ENCODE data around the gene TEX2.
"Not testable (repeated sequence)": the region's sequence is repeated elsewhere in the genome, so short reads cannot be mapped to it uniquely, and the experiment has no call there.

The TEX2 gene

GRCh38 chr17:64185557-64185956 is 77.5 kb downstream of the TEX2 start:
- DNase-seq (ENCODE audit: low read depth in 2 of 2, low spot score in 1 of 2) = not testable (repeated sequence)

DNA sequence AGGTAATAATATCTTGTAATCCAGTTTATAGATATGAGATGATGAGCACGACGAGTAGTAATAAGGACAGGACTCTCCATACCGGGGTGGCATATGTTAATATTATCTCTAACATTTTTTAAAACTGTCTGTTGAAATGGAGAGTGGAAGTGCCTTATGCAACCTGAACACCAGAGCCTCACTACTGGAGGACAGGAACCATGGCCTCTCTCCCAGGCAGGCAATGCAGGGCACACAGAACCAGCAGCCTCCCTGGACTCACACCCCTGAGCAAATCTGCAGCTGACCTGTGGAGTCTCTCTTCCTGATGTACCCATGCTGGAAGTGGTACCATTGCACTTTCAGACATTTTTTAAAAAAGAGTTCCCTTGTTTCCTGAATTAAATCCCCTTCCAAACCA is 78.0 kb downstream of the TEX2 start:
- DNase-seq (ENCODE audit: low read depth in 2 of 2, low spot score in 1 of 2) = no peak

DNA sequence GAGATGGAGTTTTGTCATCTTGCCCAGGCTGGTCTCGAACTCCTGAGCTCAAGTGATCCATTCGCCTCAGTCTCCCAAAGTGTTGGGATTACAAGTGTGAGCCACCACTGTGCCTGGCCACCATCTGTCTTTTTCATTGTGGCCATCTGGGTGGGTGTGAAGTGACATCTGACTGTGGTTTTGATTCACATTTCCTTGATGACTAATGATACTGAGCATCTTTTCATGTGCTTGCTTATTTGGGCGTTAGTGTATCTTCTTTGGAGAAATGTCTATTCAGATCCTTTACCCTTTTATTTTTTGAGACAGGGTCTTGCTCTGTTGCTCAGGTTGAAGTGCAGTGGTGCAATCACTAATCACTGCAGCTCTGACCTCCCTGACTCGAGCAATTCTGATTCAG is 79.2 kb downstream of the TEX2 start:
- no peak for DNase-seq (ENCODE audit: low read depth in 2 of 2, low spot score in 1 of 2)

DNA sequence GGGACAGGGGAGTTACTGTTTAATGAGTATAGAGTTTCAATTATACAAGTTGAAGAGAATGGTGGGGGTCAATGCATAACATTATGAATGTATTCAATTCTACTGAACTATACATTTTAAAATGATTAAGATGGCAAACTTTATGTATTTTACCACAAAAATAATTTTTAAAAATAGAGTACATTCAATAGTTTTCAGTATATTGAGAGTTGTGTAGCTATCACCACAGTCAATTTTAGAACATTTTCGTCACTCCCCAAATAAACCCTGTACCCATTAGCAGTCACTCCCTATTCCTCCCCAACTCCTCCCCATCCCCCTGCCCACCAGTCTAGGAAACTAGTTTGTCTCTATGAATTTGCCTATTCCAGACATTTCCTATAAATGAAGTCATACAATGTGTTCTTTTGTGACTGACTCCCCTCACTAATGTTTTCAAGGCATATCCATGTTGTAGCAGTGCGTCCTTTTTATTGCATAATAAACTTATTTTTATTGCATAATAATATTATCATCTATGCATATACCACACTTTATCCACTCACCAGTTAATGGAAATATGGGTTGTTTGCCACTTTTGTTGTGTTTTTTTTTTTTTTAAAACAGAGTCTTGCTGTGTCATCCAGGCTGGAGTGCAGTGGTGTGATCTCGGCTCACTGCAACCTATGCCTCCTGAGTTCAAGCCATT is 80.6 kb downstream of the TEX2 start:
- no peak for DNase-seq (ENCODE audit: low read depth in 2 of 2, low spot score in 1 of 2)

- DNase-seq (ENCODE audit: low read depth in 2 of 2, low spot score in 1 of 2) = no peak
Measured at GRCh38 chr17:64180089-64181073, 82.7 kb downstream of the TEX2 start.

GRCh38 chr17:64179024-64179423 is 84.0 kb downstream of the TEX2 start:
- not testable (repeated sequence) for DNase-seq (ENCODE audit: low read depth in 2 of 2, low spot score in 1 of 2)

GRCh38 chr17:64178011-64178825 is 84.8 kb downstream of the TEX2 start:
- no peak for DNase-seq (ENCODE audit: low read depth in 2 of 2, low spot score in 1 of 2)

GRCh38 chr17:64177311-64178010 is 85.6 kb downstream of the TEX2 start:
- no peak for DNase-seq (ENCODE audit: low read depth in 2 of 2, low spot score in 1 of 2)

DNA sequence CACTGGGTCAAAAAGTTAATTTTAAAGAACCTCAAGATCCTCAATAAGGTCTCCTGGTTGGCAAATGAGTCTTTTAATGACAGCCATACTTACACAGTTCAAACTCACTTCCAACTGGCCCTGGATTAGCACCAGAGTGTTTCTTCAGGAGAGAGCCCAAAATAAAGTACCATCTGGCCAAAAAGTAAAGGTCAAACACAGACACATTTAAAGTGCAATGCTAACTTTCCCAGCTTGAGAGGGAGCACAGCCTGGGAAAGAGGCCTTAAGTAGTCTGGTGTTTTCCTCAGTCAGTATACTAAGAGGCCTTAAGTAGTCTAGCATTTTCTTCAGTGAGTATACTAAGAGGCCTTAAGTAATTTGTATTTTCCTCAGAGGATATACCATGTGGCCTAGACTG is 86.5 kb downstream of the TEX2 start:
- DNase-seq (ENCODE audit: low read depth in 2 of 2, low spot score in 1 of 2) = no peak

DNA sequence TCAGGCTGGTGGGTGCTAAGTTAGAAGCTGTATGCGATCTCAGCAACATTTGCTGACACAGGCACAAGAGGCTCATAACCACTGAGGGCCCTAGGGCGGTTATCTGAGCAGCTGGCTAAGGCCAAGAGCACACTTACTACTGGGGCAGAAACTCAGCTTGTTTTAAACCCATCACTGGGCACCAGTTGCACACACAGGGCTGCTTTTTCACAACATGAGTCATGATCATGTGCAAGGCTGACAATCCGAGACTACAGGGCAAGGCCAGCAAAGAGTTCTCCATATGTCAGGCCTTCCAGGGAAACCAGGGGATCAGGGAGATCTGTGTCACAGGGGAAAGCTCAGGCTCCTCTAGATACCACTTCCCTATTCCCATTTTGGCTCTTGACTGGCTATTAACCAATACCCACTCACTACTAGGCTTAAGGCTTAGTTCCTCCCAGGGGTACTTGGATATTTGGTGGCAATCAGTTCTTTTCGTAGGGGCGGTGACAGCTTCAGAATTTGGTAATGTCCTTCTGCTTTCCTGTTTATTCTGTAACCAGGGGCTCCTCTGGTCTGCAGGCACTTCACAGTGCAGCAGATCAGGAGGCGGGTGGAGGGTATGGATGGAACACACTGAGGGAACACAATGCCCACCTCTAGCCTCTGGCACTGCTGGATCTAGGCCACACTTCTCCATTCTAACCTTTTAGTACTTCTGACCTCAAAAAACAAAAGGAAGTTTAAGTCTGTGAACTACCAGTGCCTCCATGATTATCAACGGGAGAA is 88.2 kb downstream of the TEX2 start:
- DNase-seq (ENCODE audit: low read depth in 2 of 2, low spot score in 1 of 2) = no peak

DNA sequence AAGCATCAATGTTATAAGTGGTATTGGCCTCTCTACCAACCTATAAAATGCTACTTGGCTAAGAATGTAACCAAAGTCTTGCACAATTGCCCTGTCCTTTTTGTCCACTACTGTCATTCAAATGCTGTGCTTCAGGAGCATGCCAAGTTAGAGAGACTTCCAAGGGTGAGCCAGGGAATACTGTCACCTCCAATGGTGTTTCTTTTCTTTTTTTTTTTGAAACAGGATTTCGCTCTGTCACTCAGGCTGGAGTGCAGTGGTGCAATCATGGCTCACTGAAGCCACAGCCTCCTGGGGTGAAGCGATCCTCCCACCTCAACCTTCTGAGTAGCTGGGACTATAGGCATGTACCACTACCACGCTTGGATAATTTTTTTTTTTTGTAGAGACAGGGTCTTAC is 89.4 kb downstream of the TEX2 start:
- DNase-seq (ENCODE audit: low read depth in 2 of 2, low spot score in 1 of 2) = no peak

- no peak for DNase-seq (ENCODE audit: low read depth in 2 of 2, low spot score in 1 of 2)
Measured at GRCh38 chr17:64172510-64172909, 90.5 kb downstream of the TEX2 start.

GRCh38 chr17:64171041-64171440 is 92.0 kb downstream of the TEX2 start:
- DNase-seq (ENCODE audit: low read depth in 2 of 2, low spot score in 1 of 2) = no peak

DNA sequence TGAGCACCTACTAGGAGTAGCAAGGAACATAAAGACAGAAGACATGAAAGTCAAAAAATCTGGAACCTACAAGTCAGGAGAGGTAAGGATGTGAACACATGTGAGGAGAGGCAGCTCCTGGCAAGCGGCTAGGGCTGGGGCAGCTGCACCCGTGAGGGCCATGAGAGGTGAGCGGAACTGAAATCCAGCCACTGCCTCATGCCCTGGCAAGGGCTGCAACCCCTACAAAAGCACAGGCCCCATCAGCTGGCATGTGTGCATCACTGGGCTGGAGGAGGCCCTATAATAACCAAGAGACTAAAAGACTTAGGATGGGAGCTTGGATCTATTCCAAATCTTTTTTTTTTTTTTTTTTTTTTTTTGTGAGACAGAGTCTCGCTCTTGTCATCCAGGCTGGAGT is 92.8 kb downstream of the TEX2 start:
- DNase-seq (ENCODE audit: low read depth in 2 of 2, low spot score in 1 of 2) = no peak

DNA sequence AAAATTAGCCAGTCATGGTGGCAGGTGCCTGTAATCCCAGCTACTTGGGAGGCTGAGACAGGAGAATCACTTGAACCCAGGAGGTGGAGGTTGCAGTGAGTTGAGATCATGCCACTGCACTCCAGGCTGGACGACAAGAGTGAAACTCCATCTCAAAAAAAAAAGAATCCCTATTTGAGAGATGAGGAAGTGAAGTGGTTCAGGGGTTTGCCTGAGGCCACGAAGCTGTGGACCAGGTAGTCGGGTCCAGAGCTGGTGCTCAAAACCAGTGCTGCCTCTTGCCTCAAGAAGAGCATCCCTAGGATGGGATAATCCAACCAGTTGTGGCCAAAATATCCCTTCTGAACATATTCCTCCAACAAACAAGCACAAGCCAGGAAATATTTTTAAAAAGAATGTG is 95.4 kb downstream of the TEX2 start:
- not testable (repeated sequence) for DNase-seq (ENCODE audit: low read depth in 2 of 2, low spot score in 1 of 2)

DNA sequence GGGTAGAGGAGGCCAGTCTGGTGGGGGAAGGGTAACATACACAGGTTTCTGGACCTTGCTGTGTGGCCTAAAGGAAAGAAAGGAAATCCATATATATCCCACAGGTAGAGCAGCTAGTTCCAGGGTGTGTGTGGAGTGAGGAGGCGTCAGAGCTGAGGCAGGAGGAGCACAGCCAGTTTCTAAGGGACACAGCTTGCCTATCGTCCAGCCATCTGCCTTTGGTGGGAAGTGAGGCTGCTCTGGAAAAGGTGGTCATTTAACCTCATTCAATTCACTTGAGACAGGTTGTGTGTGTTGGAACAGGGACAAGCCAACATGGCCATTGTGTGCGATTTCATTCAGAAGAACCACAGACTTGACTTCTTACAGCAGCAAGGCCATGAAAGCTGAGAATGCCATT is 96.2 kb downstream of the TEX2 start:
- no peak for DNase-seq (ENCODE audit: low read depth in 2 of 2, low spot score in 1 of 2)

- DNase-seq (ENCODE audit: low read depth in 2 of 2, low spot score in 1 of 2) = no peak
Measured at GRCh38 chr17:64165347-64165746, 97.7 kb downstream of the TEX2 start.

DNA sequence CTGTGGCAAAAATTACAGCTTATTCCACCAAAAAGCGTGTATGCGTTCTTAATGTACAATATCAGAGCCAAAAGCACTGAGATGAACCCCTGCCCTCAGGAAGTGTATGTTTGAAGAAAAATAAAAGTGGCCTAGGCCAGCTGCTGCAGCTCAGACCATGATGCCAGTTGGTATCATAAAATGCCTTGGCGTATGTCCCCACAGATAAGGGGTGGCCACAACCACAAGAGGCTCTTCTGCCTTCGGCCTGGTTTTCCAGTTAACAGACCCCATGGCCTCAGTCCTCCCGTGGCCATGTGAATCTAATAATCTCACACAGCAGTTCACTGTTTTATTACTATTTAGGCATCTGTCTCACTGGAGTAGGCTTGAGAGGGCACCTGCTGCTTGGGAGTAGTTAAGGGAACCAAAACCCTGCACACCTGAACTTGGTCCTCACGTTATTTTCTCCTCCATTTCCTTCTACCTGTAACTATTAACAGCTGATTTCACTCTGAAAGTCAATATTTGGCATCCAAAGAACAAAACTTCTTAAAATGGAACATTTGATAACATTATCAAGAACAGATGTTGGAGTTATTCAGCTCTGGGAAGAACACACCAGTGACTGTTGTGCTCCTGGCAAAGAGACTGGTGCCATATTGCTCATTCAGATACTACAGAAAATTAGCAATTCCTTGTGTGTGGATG is 98.3 kb downstream of the TEX2 start:
- DNase-seq (ENCODE audit: low read depth in 2 of 2, low spot score in 1 of 2) = no peak

DNA sequence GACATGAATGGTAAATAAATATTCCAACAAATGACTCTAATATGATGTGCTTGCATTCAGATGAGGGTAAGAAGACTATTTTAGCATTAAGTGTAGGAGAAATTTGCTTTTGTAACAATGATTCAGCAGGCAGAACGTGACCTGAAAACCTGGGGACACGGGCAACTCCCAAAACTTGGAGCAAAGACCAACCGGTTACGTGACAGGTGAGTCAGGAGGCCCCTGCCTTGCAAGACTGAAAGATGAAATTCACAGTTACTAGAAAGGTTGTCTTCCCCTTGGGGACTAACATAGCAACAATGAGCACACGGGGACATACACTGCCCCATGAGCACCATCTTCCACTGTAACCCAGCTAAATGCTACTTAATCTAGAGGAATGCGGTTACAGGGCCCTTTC is 99.6 kb downstream of the TEX2 start:
- DNase-seq (ENCODE audit: low read depth in 2 of 2, low spot score in 1 of 2) = no peak

- DNase-seq (ENCODE audit: low read depth in 2 of 2, low spot score in 1 of 2) = no peak
Measured at GRCh38 chr17:64162554-64162953, 100.5 kb downstream of the TEX2 start.
